PC-9 (cell line): Measurements from ENCODE around the gene KCNQ1OT1. TPM values are rescaled to one million over a fixed set of nuclear protein-coding genes. Genes with fewer than 3 reads are reported as not detected.

Experiments used
- BruUV-seq: library from RNA; stranded (reverse); fragments of 400-500 nt; replicated peaks from 2 replicates; lab custom pipeline; 2021; lab: Mats Ljungman, UMichigan
- CTCF ChIA-PET: fragments of 300-600 bp; sonication (Branson Sonifier 250); formaldehyde crosslinking; loops from one replicate; lab custom pipeline; 2022; ENCODE audit warnings: antibody characterized with exemption; lab: Charles Lee
- POLR2A ChIA-PET: fragments of 300-600 bp; sonication (Branson Sonifier 250); formaldehyde crosslinking; loops from one replicate; lab custom pipeline; 2022; ENCODE audit warnings: antibody characterized with exemption; ENCODE audit not compliant: unreplicated experiment; lab: Charles Lee
- DNase-seq, 2 experiments: peaks; one replicate each; pipeline versions ENCODE4 v3.0.0 to v3.0.0-alpha.2; 2015 to 2022; ENCODE audit warnings: mixed read lengths in 1 of 2
- H2AFZ ChIP-seq: fragments of 200-600 bp; sonication (generic); 2 replicates; pipeline ENCODE4 v1.8.1; 2017; ENCODE audit warnings: antibody characterized with exemption
- H3F3A ChIP-seq: fragments of 200-600 bp; sonication (generic); 2 replicates; pipeline ENCODE4 v1.8.1; 2017; ENCODE audit warnings: antibody characterized with exemption, mild to moderate bottlenecking, low read depth; ENCODE audit not compliant: insufficient read depth
- H3K27ac ChIP-seq: fragments of 200-600 bp; sonication (generic); 2 replicates; pipeline ENCODE4 v1.6.1; 2016; ENCODE audit warnings: mixed run types
- H3K27me3 ChIP-seq: fragments of 200-600 bp; sonication (generic); 2 replicates; pipeline ENCODE4 v1.6.1; 2016; ENCODE audit warnings: low read depth, mixed run types; ENCODE audit not compliant: insufficient read depth
- H3K36me3 ChIP-seq: fragments of 200-600 bp; sonication (generic); 2 replicates; pipeline ENCODE4 v1.6.1; 2016; ENCODE audit warnings: low read depth, mixed run types
- H3K4me1 ChIP-seq: fragments of 200-600 bp; sonication (generic); replicated peaks from 2 replicates; pipeline ENCODE4 v1.6.1; 2016; ENCODE audit warnings: mixed run types; ENCODE audit not compliant: insufficient read depth
- H3K4me2 ChIP-seq: fragments of 200-600 bp; sonication (generic); 2 replicates; pipeline ENCODE4 v1.6.1; 2017; ENCODE audit warnings: mixed run types
- H3K4me3 ChIP-seq: fragments of 200-600 bp; sonication (generic); 2 replicates; pipeline ENCODE4 v1.6.1; 2016; ENCODE audit warnings: mixed run types
- H3K79me2 ChIP-seq: fragments of 200-600 bp; sonication (generic); 2 replicates; pipeline ENCODE4 v1.6.1; 2017; ENCODE audit warnings: low read depth, mixed run types
- H3K9me2 ChIP-seq: fragments of 200-600 bp; sonication (generic); 2 replicates; pipeline ENCODE4 v1.8.1; 2017; ENCODE audit warnings: mild to moderate bottlenecking; ENCODE audit not compliant: insufficient read depth
- H3K9me3 ChIP-seq: fragments of 200-600 bp; sonication (generic); 2 replicates; pipeline ENCODE4 v1.8.1; 2016; ENCODE audit warnings: low read depth; ENCODE audit not compliant: insufficient read depth
- H4K20me1 ChIP-seq: fragments of 200-600 bp; sonication (generic); 2 replicates; pipeline ENCODE4 v1.8.1; 2017; ENCODE audit not compliant: insufficient read depth
- CTCF ChIP-seq: fragments of 200-600 bp; sonication (generic); conservative IDR thresholded peaks from 2 replicates; pipeline ENCODE4 v1.6.1; 2017; ENCODE audit warnings: mixed run types, antibody characterized with exemption, mild to moderate bottlenecking, moderate library complexity
- EZH2 ChIP-seq: fragments of 200-600 bp; sonication (generic); IDR thresholded peaks from 2 replicates; pipeline ENCODE4 v1.8.0; 2017; ENCODE audit warnings: antibody characterized with exemption, low read depth
- intact Hi-C: fragments of 100-400 bp; cut with micrococcal nuclease; formaldehyde crosslinking; loops from one replicate; pipeline ENCODE4 v1.10.0; 2022; ENCODE audit not compliant: unreplicated experiment
- total RNA-seq: library from RNA; stranded (reverse); gene quantifications from 2 replicates; pipeline ENCODE4 v1.2.3, GENCODE V29; 2021

Gene KCNQ1OT1
- total RNA-seq, 1 experiment from 2014 or later, result 3.4 TPM

GRCh38 chr11:2660357-2660939 lies 39.3 kb downstream of the KCNQ1OT1 start:
- Histone ChIP-seq H3K4me2 (no peak overlapping the region), H2AFZ (no peak overlapping the region), H3K27me3 (no peaks in the 10 kb centered on the region), H3K4me3 (no peak overlapping the region), H4K20me1 (no peaks in the 10 kb centered on the region), H3F3A (no peaks in the 10 kb centered on the region), H3K27ac (no peak overlapping the region), H3K36me3 (no peaks in the 10 kb centered on the region), H3K9me2 (no peaks in the 10 kb centered on the region), H3K9me3 (peaks cover 22% of the 10 kb centered on the region; the same call in 1 of the 2 replicates), H3K4me1 (no peaks in the 10 kb centered on the region), H3K79me2 (no peaks in the 10 kb centered on the region)
- BruUV-seq, result no TSS peak
- intact Hi-C loops, result no loop called here
- ChIA-PET CTCF (no interaction called here), POLR2A (no interaction called here)
- DNase-seq, result no peak
- TF ChIP-seq EZH2, result no peak
- TF ChIP-seq CTCF, result no peak

DNA sequence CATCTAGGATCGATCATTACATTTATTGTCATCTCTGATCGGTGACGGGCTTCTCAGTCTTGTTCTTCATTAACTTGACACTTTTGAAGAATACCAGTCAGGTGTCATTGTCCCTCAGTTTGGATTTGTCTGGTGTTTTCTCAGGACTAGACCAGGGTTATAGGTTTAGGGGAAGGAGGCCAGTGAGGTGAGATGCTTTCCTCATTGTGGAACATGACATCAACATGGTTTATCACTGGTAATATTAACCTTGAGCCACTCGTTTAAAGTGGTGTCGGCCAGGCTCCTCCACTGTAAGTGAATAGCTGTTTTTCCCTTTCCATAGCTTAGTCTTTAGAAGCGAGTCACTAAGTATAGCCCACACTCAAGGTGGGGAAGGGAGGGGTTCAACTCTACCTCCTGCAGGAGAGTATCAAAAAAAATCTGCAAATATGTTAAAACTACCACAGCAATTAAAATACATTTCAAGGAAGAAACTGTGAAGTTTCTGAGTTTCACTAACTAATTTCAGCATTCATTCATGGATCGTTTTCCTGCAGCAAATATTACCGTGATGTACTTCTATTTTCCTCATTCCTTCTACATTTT lies 42.0 kb downstream of the KCNQ1OT1 start:
- H4K20me1 ChIP-seq, result no peaks in the 10 kb centered on the region
- CTCF ChIA-PET, result no interaction called here
- TF ChIP-seq EZH2, result no peak
- TF ChIP-seq CTCF, result no peak

GRCh38 chr11:2656859-2657258 lies 42.9 kb downstream of the KCNQ1OT1 start:
- H3K4me2 ChIP-seq, result no peak overlapping the region
- H3K27me3 ChIP-seq, result no peaks in the 10 kb centered on the region
- no peaks in the 10 kb centered on the region for H3K9me2 ChIP-seq
- H3K36me3 ChIP-seq, result no peaks in the 10 kb centered on the region
- POLR2A ChIA-PET, result no interaction called here
- TF ChIP-seq CTCF (no peak), EZH2 (no peak)
- no peaks in the 10 kb centered on the region for H4K20me1 ChIP-seq
- H3K9me3 ChIP-seq, result peaks cover 37% of the 10 kb centered on the region
- no peak overlapping the region for H3K27ac ChIP-seq
- H3F3A ChIP-seq, result no peaks in the 10 kb centered on the region
- no peaks in the 10 kb centered on the region for H3K4me1 ChIP-seq
- H3K79me2 ChIP-seq, result no peaks in the 10 kb centered on the region
- intact Hi-C loops, result no loop called here
- no peak overlapping the region for H3K4me3 ChIP-seq
- CTCF ChIA-PET, result no interaction called here
- no peak for DNase-seq
- no peak overlapping the region for H2AFZ ChIP-seq
- no TSS peak for BruUV-seq

More for the DNA sequence above, 42.0 kb downstream of the KCNQ1OT1 start:
- BruUV-seq, result no TSS peak
- Histone ChIP-seq H3F3A (no peaks in the 10 kb centered on the region), H3K9me3 (peaks cover 32% of the 10 kb centered on the region), H3K4me3 (no peak overlapping the region), H3K4me1 (no peaks in the 10 kb centered on the region), H3K36me3 (no peaks in the 10 kb centered on the region), H2AFZ (no peak overlapping the region), H3K4me2 (no peak overlapping the region), H3K9me2 (no peaks in the 10 kb centered on the region), H3K27ac (no peak overlapping the region), H3K79me2 (no peaks in the 10 kb centered on the region), H3K27me3 (no peaks in the 10 kb centered on the region)
- intact Hi-C loops, result no loop called here
- POLR2A ChIA-PET, result no interaction called here
- no peak for DNase-seq
